Gastrocnemius medialis (tissue), 4 donors: ENCODE results near the gene P2RY14. TPM values are rescaled to one million over a fixed set of nuclear protein-coding genes. Genes with fewer than 3 reads are reported as not detected.

Experiments used
- ATAC-seq, 2 donors: fragments of 150-250 bp; one replicate each; pipeline ENCODE4 v1.9.1; 2016
- DNase-seq, 2 donors: peaks; one replicate each; pipeline ENCODE4 v3.0.0-alpha.2; 2019
- H3K27ac ChIP-seq, 4 donors: fragments of 200-600 bp; sonication (generic); 1 replicate in 1 of 4; 2 replicates in 3 of 4; pipeline ENCODE4 v1.5.1; 2016 to 2018; ENCODE audit warnings: mild to moderate bottlenecking in 2 of 4, moderate library complexity in 1 of 4
- H3K27me3 ChIP-seq, 3 donors: fragments of 200-600 bp; sonication (generic) in 2 of 3; 1 replicate in 1 of 3; 2 replicates in 2 of 3; pipeline versions ENCODE4 v1.5.1 to v1.6.0; 2016 to 2019; ENCODE audit warnings: mild to moderate bottlenecking in 1 of 3, moderate library complexity in 1 of 3
- H3K36me3 ChIP-seq, 2 donors: fragments of 200-600 bp; sonication (generic) in 1 of 2; one replicate each; pipeline ENCODE4 v1.5.1; 2017 to 2018
- H3K4me1 ChIP-seq, 2 donors: fragments of 200-600 bp; sonication (generic) in 1 of 2; one replicate each; pipeline ENCODE4 v1.5.1; 2016 to 2017; ENCODE audit warnings: mild to moderate bottlenecking in 2 of 2
- H3K4me3 ChIP-seq, 4 donors: fragments of 200-600 bp; sonication (generic) in 3 of 4; 1 replicate in 1 of 4; 2 replicates in 3 of 4; pipeline ENCODE4 v1.5.1; 2016 to 2019; ENCODE audit warnings: mild to moderate bottlenecking in 2 of 4
- H3K9me3 ChIP-seq, 3 donors: fragments of 200-600 bp; sonication (generic) in 2 of 3; 1 replicate in 1 of 3; 2 replicates in 2 of 3; pipeline ENCODE4 v1.5.1; 2016 to 2019
- POLR2A ChIP-seq, 2 donors: fragments of 450-650 bp; IDR thresholded peaks; one replicate each; pipeline ENCODE4 v1.6.1; 2017; ENCODE audit warnings: antibody characterized with exemption in 2 of 2, mild to moderate bottlenecking in 2 of 2, moderate library complexity in 2 of 2
- in situ Hi-C, 4 donors: fragments of 200-750 bp; cut with MboI; loops; one replicate each; pipeline versions ENCODE4 v1.15.0 to v1.8.0; 2017; ENCODE audit warnings: low sequenced_read_pairs in 4 of 4
- intact Hi-C: fragments of 100-400 bp; cut with DNase I; formaldehyde crosslinking; loops from one replicate; pipeline ENCODE4 v1.15.1; 2023; ENCODE audit warnings: low total_unique reads
- total RNA-seq, 4 donors: library from RNA; depleted of rRNA; stranded (reverse); fragments of >200 nt; gene quantifications; one replicate each; pipeline versions ENCODE4 v1.1.0 to v1.2.3, GENCODE V29; 2016
- TF ChIP-seq, protein P1 (sequence below), 5 experiments: fragments of 450-650 bp in 3 of 5; fragments of 200-600 bp in 2 of 5; sonication (generic) in 2 of 5; IDR thresholded peaks in 4 of 5; conservative IDR thresholded peaks in 1 of 5; 1 replicate in 4 of 5; 2 replicates in 1 of 5; pipeline ENCODE4 v1.5.1; 2016 to 2019; ENCODE audit warnings: antibody characterized with exemption in 5 of 5, mild to moderate bottlenecking in 3 of 5, moderate library complexity in 3 of 5

P2RY14 gene
- total RNA-seq, 4 donors from 2014 or later, result 3.3 to 5.2 (median 3.8) TPM

GRCh38 chr3:151204530-151205402 lies 73.6 kb downstream of the P2RY14 start:
- Histone ChIP-seq H3K9me3 (no peaks in the 10 kb centered on the region), H3K4me3 (no peak overlapping the region), H3K27ac (no peak overlapping the region), H3K4me1 (no peaks in the 10 kb centered on the region), H3K27me3 (no peaks in the 10 kb centered on the region), H3K36me3 (no peaks in the 10 kb centered on the region)
- in situ Hi-C loops, result no loop called here
- intact Hi-C loops, result no loop called here
- ATAC-seq (no peak), DNase-seq (no peak)
- TF ChIP-seq, protein P1, sequence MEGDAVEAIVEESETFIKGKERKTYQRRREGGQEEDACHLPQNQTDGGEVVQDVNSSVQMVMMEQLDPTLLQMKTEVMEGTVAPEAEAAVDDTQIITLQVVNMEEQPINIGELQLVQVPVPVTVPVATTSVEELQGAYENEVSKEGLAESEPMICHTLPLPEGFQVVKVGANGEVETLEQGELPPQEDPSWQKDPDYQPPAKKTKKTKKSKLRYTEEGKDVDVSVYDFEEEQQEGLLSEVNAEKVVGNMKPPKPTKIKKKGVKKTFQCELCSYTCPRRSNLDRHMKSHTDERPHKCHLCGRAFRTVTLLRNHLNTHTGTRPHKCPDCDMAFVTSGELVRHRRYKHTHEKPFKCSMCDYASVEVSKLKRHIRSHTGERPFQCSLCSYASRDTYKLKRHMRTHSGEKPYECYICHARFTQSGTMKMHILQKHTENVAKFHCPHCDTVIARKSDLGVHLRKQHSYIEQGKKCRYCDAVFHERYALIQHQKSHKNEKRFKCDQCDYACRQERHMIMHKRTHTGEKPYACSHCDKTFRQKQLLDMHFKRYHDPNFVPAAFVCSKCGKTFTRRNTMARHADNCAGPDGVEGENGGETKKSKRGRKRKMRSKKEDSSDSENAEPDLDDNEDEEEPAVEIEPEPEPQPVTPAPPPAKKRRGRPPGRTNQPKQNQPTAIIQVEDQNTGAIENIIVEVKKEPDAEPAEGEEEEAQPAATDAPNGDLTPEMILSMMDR (IDR thresholded peaks at IDR 0.05 in 4 of 5, conservative IDR thresholded peaks at IDR 0.05 in 1 of 5), result no peak
- TF ChIP-seq POLR2A (IDR thresholded peaks at IDR 0.05), result no peak

DNA sequence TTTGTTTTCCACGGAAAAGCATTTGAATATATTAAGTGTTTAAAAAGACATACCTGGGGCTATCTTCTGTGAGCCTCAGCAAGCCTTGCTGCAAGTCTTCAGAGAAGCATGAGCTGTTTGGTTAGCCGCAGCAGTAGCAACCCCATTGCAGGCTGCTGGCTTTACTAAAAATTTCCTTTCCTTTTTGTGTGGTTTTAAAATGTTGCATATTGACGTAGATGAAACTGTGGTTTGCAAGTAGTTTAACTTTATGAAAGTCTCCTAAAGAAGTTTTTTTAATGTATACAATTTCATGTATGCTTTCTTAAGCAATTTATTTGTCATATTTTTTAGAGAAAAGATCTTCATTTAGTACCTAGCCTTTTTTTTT lies 75.3 kb downstream of the P2RY14 start, which contains the start of gene GPR171:
GPR171 (minus strand) TSS at position 166 of the 370 bp plus-strand sequence. CDS start 3,830 bp downstream, outside the sequence.
- no peaks in the 10 kb centered on the region for H3K4me1 ChIP-seq
- intact Hi-C loops, result no loop called here
- in situ Hi-C loops, result no loop called here
- H3K9me3 ChIP-seq, result no peaks in the 10 kb centered on the region
- TF ChIP-seq, protein P1 (IDR thresholded peaks at IDR 0.05 in 4 of 5, conservative IDR thresholded peaks at IDR 0.05 in 1 of 5), result no peak
- H3K36me3 ChIP-seq, result no peaks in the 10 kb centered on the region
- no peak within 1 kb of the TSS for H3K27ac ChIP-seq
- no peak for ATAC-seq
- no peak within 1 kb of the TSS for H3K4me3 ChIP-seq
- DNase-seq, result no peak
- H3K27me3 ChIP-seq, result no peaks in the 10 kb centered on the region

- TF ChIP-seq, protein P1 (IDR thresholded peaks at IDR 0.05 in 4 of 5, conservative IDR thresholded peaks at IDR 0.05 in 1 of 5), result no peak
- TF ChIP-seq POLR2A (IDR thresholded peaks at IDR 0.05), result no peak
- no peak for DNase-seq
- intact Hi-C loops (no loop called here), in situ Hi-C loops (no loop called here)
- H3K36me3 ChIP-seq, result no peaks in the 10 kb centered on the region
- no peak overlapping the region for H3K4me3 ChIP-seq
- no peaks in the 10 kb centered on the region for H3K4me1 ChIP-seq
- no peak for ATAC-seq
- H3K27ac ChIP-seq, result no peak overlapping the region
- H3K27me3 ChIP-seq, result no peaks in the 10 kb centered on the region
- H3K9me3 ChIP-seq, result no peaks in the 10 kb centered on the region
Observed at GRCh38 chr3:151201051-151201730, 77.2 kb downstream of the P2RY14 start.

- Histone ChIP-seq H3K4me1 (no peaks in the 10 kb centered on the region), H3K27me3 (no peaks in the 10 kb centered on the region), H3K27ac (no peak overlapping the region), H3K36me3 (no peaks in the 10 kb centered on the region), H3K9me3 (no peaks in the 10 kb centered on the region), H3K4me3 (no peak overlapping the region)
- no peak for TF ChIP-seq POLR2A (IDR thresholded peaks at IDR 0.05)
- TF ChIP-seq, protein P1 (IDR thresholded peaks at IDR 0.05 in 4 of 5, conservative IDR thresholded peaks at IDR 0.05 in 1 of 5), result no peak
- ATAC-seq (no peak), DNase-seq (no peak)
- in situ Hi-C loops, result no loop called here
- intact Hi-C loops, result no loop called here
Observed at GRCh38 chr3:151200586-151200985, 77.8 kb downstream of the P2RY14 start.
